ENCODE results near the gene ZFHX2. TPM values are rescaled to one million over a fixed set of nuclear protein-coding genes. Genes with fewer than 3 reads are reported as not detected.

Gene ZFHX2
- total RNA-seq, 1 experiment from 2014 or later = 19.4 TPM

GRCh38 chr14:23590198-23590597, 38.6 kb upstream of the ZFHX2 start:
- Histone ChIP-seq H3K56ac (ENCODE audit: insufficient read length, low read depth, low read length) (no peak overlapping the region), H2BK20ac (ENCODE audit: low read depth, low read length, poor library complexity, severe bottlenecking) (no peak overlapping the region), H4K8ac (replicated peaks; ENCODE audit: insufficient read length, low read depth, low read length) (no peak overlapping the region), H2BK12ac (ENCODE audit: insufficient read length, low read depth, low read length) (no peak overlapping the region), H3K23ac (ENCODE audit: insufficient read length, low read depth, low read length) (no peak overlapping the region), H2BK120ac (ENCODE audit: low read depth, low read length, poor library complexity, severe bottlenecking) (no peak overlapping the region), H3K18ac (ENCODE audit: insufficient read length, low read depth, low read length) (no peak overlapping the region), H4K5ac (ENCODE audit: insufficient read length, low read depth, low read length) (no peak overlapping the region), H2AK5ac (ENCODE audit: insufficient read length, low read length) (no peak overlapping the region), H3K9ac (ENCODE audit: extremely low read depth, insufficient read length, low read length) (no peak overlapping the region), H4K91ac (ENCODE audit: insufficient read length, low read depth, low read length) (no peak overlapping the region), H3K4ac (ENCODE audit: low read depth, low read length) (no peak overlapping the region), H4K20me1 (ENCODE audit: control insufficient read depth, insufficient read depth, insufficient read length) (no peaks in the 10 kb centered on the region), H2BK15ac (ENCODE audit: low read depth, low read length) (no peak overlapping the region), H3T11ph (ENCODE audit: low read length) (no peak overlapping the region), H3K4me2 (ENCODE audit: insufficient read depth, insufficient read length, low read length) (no peak overlapping the region), H3K79me1 (ENCODE audit: insufficient read depth, low read depth, low read length, poor library complexity, severe bottlenecking) (no peaks in the 10 kb centered on the region), H3K79me2 (ENCODE audit: insufficient read depth, low read length) (no peaks in the 10 kb centered on the region), H3K9me3 (ENCODE audit: control insufficient read depth, low read depth, low read length) (no peaks in the 10 kb centered on the region), H3K27me3 (ENCODE audit: insufficient read depth, low read length) (no peaks in the 10 kb centered on the region), H3K23me2 (ENCODE audit: insufficient read length, low read depth, low read length, poor library complexity, severe bottlenecking) (no peaks in the 10 kb centered on the region), H2BK5ac (ENCODE audit: insufficient read length, low read length) (no peak overlapping the region), H3K4me1 (ENCODE audit: insufficient read depth, low read length) (no peaks in the 10 kb centered on the region; the same call in 1 of the 2 replicates), H3K14ac (ENCODE audit: insufficient read depth, low read length) (no peak overlapping the region), H2AFZ (ENCODE audit: low read length) (no peak overlapping the region), H3K27ac (ENCODE audit: insufficient read length, low read depth, low read length) (no peak overlapping the region)
- DNase-seq = no peak
- H3K27ac Mint-ChIP-seq = no peak overlapping the region
- WGBS (ENCODE audit: extremely low coverage, insufficient read length, low lambda C conversion rate) = no CpG with 5 or more reads among the region's 4 CpGs
- H3K27me3 Mint-ChIP-seq (ENCODE audit: low read depth) = peaks cover 15% of the 10 kb centered on the region
- no peak overlapping the region for H3K4me3 Mint-ChIP-seq
- peaks cover 4 to 5% of the 10 kb centered on the region in 2 experiments; a peak in 3 of 5 replicates for H3K9me3 Mint-ChIP-seq
- H3K36me3 Mint-ChIP-seq (ENCODE audit: insufficient read depth in 1 of 3, low read depth in 3 of 3) = peaks cover 0 to 3% (median 2%) of the 10 kb centered on the region in 3 experiments; a peak in 1 of 7 replicates
- no peak for TF ChIP-seq CTCF (conservative IDR thresholded peaks at IDR 0.05)
- H3K4me1 Mint-ChIP-seq = peaks cover 12 to 20% of the 10 kb centered on the region in 2 experiments

All from H9 (cell line).